ENCODE data around the gene SLC22A23. TPM values are rescaled to one million over a fixed set of nuclear protein-coding genes. Genes with fewer than 3 reads are reported as not detected.

SLC22A23 gene
- total RNA-seq, 1 donor from 2014 or later = 0.95 TPM

DNA sequence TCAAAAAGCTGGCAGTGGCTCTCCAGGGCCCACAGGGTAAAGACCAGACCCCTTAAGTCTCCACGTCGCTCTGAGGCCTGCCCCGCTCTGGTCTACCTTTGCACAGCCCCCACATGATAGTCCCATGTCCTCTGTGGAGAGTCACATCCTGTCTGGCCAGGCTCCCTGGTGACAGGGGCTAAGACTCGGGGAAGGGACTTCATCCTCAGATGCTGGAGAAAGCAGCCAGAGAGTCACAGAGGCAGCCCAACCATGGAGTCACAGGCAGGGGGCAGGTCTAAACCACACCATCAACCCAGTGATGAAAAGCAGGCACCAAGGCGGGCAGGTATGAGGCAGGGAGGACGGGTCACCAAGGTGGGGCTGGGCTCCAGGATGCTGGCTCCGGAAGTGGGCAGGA is 62.2 kb downstream of the SLC22A23 start:
- Mint-ChIP-seq H3K36me3 (ENCODE audit: low read depth) (no peaks in the 10 kb centered on the region), H3K27me3 (no peaks in the 10 kb centered on the region), H3K4me3 (no peak overlapping the region), H3K27ac (no peak overlapping the region), H3K9me3 (no peaks in the 10 kb centered on the region), H3K4me1 (no peaks in the 10 kb centered on the region)
- ChIA-PET CTCF (no interaction called here), POLR2A (no interaction called here)
- TF ChIP-seq, protein P1, sequence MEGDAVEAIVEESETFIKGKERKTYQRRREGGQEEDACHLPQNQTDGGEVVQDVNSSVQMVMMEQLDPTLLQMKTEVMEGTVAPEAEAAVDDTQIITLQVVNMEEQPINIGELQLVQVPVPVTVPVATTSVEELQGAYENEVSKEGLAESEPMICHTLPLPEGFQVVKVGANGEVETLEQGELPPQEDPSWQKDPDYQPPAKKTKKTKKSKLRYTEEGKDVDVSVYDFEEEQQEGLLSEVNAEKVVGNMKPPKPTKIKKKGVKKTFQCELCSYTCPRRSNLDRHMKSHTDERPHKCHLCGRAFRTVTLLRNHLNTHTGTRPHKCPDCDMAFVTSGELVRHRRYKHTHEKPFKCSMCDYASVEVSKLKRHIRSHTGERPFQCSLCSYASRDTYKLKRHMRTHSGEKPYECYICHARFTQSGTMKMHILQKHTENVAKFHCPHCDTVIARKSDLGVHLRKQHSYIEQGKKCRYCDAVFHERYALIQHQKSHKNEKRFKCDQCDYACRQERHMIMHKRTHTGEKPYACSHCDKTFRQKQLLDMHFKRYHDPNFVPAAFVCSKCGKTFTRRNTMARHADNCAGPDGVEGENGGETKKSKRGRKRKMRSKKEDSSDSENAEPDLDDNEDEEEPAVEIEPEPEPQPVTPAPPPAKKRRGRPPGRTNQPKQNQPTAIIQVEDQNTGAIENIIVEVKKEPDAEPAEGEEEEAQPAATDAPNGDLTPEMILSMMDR (IDR thresholded peaks at IDR 0.05) = no peak
- ATAC-seq (ENCODE audit: low read depth) (no peak), DNase-seq (no peak)
- intact Hi-C loops (cut with micrococcal nuclease) = no loop called here

DNA sequence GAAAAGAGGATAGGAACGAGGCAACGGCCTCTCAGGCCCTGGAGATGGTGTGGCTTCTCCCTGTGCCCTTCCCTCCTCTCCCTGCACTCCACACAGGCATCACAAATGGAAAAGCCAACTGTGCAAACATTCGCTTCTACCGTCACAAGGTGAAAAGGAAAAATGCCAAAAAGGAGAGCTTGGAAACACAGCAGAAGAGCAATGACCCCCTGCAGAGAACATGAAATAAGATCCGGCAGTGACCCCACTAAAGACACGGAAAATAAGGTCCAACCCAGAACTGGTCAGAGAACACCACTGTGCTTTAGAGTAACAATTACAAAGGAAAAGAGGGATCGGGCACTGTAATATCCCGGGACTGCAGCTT is 63.0 kb downstream of the SLC22A23 start:
- ChIA-PET CTCF (no interaction called here), POLR2A (no interaction called here)
- ATAC-seq (ENCODE audit: low read depth) (no peak), DNase-seq (no peak)
- H3K9me3 Mint-ChIP-seq = no peaks in the 10 kb centered on the region
- TF ChIP-seq, protein P1 (IDR thresholded peaks at IDR 0.05) = no peak
- H3K4me3 Mint-ChIP-seq = no peak overlapping the region
- H3K4me1 Mint-ChIP-seq = peaks cover 6% of the 10 kb centered on the region
- H3K27ac Mint-ChIP-seq = no peak overlapping the region
- H3K27me3 Mint-ChIP-seq = no peaks in the 10 kb centered on the region
- intact Hi-C loops (cut with micrococcal nuclease) = no loop called here
- H3K36me3 Mint-ChIP-seq (ENCODE audit: low read depth) = no peaks in the 10 kb centered on the region

DNA sequence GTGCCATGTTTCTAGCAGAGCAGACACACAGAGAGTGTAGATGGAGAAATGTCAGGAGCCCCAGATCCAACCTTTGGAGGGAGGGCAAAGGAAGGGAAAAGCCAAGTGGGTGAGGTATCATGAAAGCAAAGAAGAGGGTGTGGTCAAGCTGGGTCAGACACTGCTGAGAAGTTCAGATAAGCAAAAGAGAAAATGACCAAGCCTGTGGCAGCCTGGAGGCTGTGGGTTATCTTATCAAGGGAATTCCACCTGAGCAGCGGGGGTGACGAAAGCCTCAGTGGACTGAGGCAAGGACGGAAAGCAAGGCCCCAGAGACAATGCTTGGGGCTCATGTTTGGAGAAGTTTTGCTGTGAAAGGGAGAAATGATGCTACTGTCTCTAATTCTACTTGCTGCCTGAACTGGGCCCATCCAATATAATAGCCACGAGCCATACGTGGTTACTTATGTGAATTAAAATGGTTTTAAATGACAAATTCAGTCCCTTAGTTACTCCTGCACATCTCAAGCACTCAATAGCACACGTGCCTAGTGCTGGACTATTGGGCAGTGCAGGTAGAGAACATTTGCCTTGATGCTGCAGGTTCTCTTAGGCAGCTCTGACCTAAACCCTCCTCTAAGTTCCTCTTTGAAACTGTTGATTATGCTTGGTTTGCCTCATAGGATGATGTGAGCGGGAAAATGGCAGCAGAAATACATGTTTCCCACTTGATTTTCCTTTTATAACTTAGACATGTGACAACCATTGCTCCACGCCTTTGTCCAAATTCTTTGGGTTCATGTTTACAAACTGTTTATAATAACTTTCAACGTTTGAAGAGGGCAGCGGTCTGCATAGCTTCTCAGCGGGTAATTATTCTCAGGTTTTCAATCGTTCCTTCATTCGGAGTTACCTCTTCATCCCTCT is 63.7 kb downstream of the SLC22A23 start:
- H3K36me3 Mint-ChIP-seq (ENCODE audit: low read depth) = no peaks in the 10 kb centered on the region

DNA sequence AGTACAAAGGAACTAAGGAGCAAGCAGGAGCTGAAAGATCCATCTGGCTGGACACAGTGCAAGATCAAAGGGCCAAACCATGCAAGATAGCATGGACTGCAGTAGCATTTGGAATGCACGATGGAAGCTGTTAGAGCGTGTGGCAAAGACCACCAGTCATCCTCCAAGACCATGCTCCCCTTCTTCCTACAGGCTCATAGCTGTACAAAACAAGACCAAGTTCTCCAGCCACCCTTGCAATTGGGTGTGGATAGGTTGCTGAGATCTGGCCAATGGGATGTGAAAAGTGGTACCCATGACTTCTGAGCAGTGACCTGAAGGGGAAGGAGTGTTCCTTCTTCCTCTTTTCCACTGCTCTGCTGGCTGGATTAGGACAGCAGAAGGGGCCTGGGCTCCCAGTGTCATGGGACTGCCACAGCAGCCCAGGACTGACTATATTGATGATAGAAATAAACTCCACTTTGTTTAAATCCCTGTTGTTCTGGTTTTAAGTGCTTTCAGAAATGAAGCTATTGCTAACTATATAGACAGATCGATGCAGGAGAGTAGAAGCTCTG is 64.9 kb downstream of the SLC22A23 start:
- ATAC-seq (ENCODE audit: low read depth) (no peak), DNase-seq (no peak)
- Mint-ChIP-seq H3K27ac (no peak overlapping the region), H3K27me3 (no peaks in the 10 kb centered on the region), H3K36me3 (ENCODE audit: low read depth) (no peaks in the 10 kb centered on the region), H3K4me3 (no peak overlapping the region), H3K9me3 (no peaks in the 10 kb centered on the region), H3K4me1 (peaks cover 25% of the 10 kb centered on the region)
- TF ChIP-seq, protein P1 (IDR thresholded peaks at IDR 0.05) = no peak
- ChIA-PET CTCF (no interaction called here), POLR2A (no interaction called here)
- intact Hi-C loops (cut with micrococcal nuclease) = no loop called here

More for the DNA sequence above, 63.7 kb downstream of the SLC22A23 start:
- TF ChIP-seq, protein P1 (IDR thresholded peaks at IDR 0.05) = no peak
- no peaks in the 10 kb centered on the region for H3K27me3 Mint-ChIP-seq
- CTCF ChIA-PET = no interaction called here
- no peak overlapping the region for H3K27ac Mint-ChIP-seq
- ATAC-seq (ENCODE audit: low read depth) (no peak), DNase-seq (no peak)
- no peak overlapping the region for H3K4me3 Mint-ChIP-seq
- H3K4me1 Mint-ChIP-seq = peaks cover 13% of the 10 kb centered on the region
- POLR2A ChIA-PET = no interaction called here
- intact Hi-C loops (cut with micrococcal nuclease) = no loop called here
- H3K9me3 Mint-ChIP-seq = no peaks in the 10 kb centered on the region

DNA sequence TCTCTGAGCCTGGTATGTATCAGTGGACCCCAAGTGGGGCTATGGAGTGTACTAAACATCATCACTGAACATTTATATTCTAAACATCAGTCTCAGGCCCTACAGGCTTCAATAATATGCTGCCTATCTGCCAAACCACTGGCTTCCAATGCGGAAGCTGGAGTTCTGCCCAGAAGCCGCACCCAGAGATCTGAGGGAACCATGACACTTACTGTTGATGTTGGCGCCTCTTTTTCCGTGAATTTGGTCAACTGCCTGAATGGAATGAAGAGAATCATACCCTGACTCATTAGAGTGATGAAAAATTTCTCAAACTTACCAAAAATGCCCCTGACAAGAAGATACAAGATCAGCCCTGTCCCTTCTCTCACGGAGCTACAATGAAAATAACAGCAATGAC is 66.2 kb downstream of the SLC22A23 start:
- Mint-ChIP-seq H3K4me1 (peaks cover 29% of the 10 kb centered on the region), H3K27me3 (no peaks in the 10 kb centered on the region), H3K36me3 (ENCODE audit: low read depth) (no peaks in the 10 kb centered on the region), H3K4me3 (no peak overlapping the region), H3K9me3 (no peaks in the 10 kb centered on the region), H3K27ac (no peak overlapping the region)
- intact Hi-C loops (cut with micrococcal nuclease) = no loop called here
- ATAC-seq (ENCODE audit: low read depth) = no peak
- POLR2A ChIA-PET = no interaction called here
- CTCF ChIA-PET = no interaction called here
- DNase-seq = no peak
- TF ChIP-seq, protein P1 (IDR thresholded peaks at IDR 0.05) = no peak

Data from activated B cell treated with CpG ODN at 0.5 μM for 24 hours (primary cell).